Ovary (tissue), 10 donors: Measurements from ENCODE around the gene PROP1. TPM values are rescaled to one million over a fixed set of nuclear protein-coding genes. Genes with fewer than 3 reads are reported as not detected.
"Not testable (repeated sequence)": the region's sequence is repeated elsewhere in the genome, so short reads cannot be mapped to it uniquely, and the experiment has no call there.

ENCODE experiments used
- DNase-seq, 5 donors: peaks; one replicate each; pipeline ENCODE4 v3.0.0-alpha.2; 2019 to 2020
- H3K27ac ChIP-seq, 2 donors: fragments of 200-600 bp; one replicate each; pipeline versions ENCODE4 v1.5.1 to v1.8.0; 2019 to 2022
- H3K27me3 ChIP-seq: fragments of 200-600 bp; one replicate; pipeline ENCODE4 v1.8.0; 2022
- H3K36me3 ChIP-seq: fragments of 200-600 bp; sonication (generic); one replicate; pipeline ENCODE4 v1.5.1; 2019
- H3K4me1 ChIP-seq: one replicate; pipeline ENCODE4 v1.8.1; 2013; ENCODE audit warnings: mild to moderate bottlenecking, moderate library complexity; ENCODE audit not compliant: insufficient read depth
- H3K4me3 ChIP-seq: fragments of 200-600 bp; sonication (generic); one replicate; pipeline ENCODE4 v1.5.1; 2017
- H3K9me3 ChIP-seq, 2 donors: fragments of 200-600 bp in 1 of 2; sonication (generic) in 1 of 2; one replicate each; pipeline versions ENCODE4 v1.5.1 to v1.8.1; 2013 to 2019; ENCODE audit warnings: mild to moderate bottlenecking in 1 of 2, moderate library complexity in 1 of 2
- CTCF ChIP-seq, 3 donors: fragments of 450-650 bp in 2 of 3; fragments of 200-600 bp in 1 of 3; IDR thresholded peaks; one replicate each; pipeline versions ENCODE4 v1.5.1 to v1.8.0; 2016 to 2022; ENCODE audit warnings: antibody characterized with exemption in 3 of 3, mild to moderate bottlenecking in 1 of 3
- EP300 ChIP-seq: sonication (generic); formaldehyde crosslinking; IDR thresholded peaks from one replicate; pipeline ENCODE4 v1.6.1; 2017; ENCODE audit warnings: antibody characterized with exemption
- POLR2A ChIP-seq: fragments of 450-650 bp; IDR thresholded peaks from one replicate; pipeline ENCODE4 v1.6.1; 2017; ENCODE audit warnings: antibody characterized with exemption, mild to moderate bottlenecking, moderate library complexity
- WGBS, 3 donors: extraction: QIAGEN DNeasy Blood & Tissue Kit in 1 of 3; methylation state at CpG; one replicate each; pipeline versions ENCODE4 v1.1.5 to v1.1.7; 2013 to 2017; 5-methylcytosine and 5-hydroxymethylcytosine counted together
- intact Hi-C, 4 donors: fragments of 100-400 bp; cut with DNase I; formaldehyde crosslinking; loops; one replicate each; pipeline versions ENCODE4 v1.11.0 to v1.15.1; 2022 to 2023
- long read RNA-seq, 3 donors: library from polyadenylated mRNA in 2 of 3; unstranded in 2 of 3; transcript quantifications; one replicate each; pipeline ENCODE4 v2.0.0 and lab custom pipeline, GENCODE V29; 2021 to 2026
- polyA plus RNA-seq, 2 donors: library from polyadenylated mRNA; stranded (reverse); fragments of 200-250 nt in 1 of 2; fragments of 350-450 nt in 1 of 2; fragmentation: Illumina TruSeq in 1 of 2; extraction: RNeasy Lipid Tissue Mini Kit (QIAGEN cat#74804) in 1 of 2; gene quantifications; one replicate each; pipeline ENCODE4 v1.2.3, GENCODE V29; 2013 to 2014
- total RNA-seq, 7 donors: library from RNA; depleted of rRNA in 2 of 7; stranded (reverse); fragments of >200 nt in 2 of 7; fragmentation: NEBNext Ultra II Directional in 3 of 7; extraction: Animal tissue kit (Norgen Biotek cat#: 25700) in 3 of 7; gene quantifications; one replicate each; pipeline versions ENCODE4 v1.1.0 to v1.2.4, GENCODE V29; 2016 to 2023
- donor health status: DM: no; HTN: no; CAD: no; lungs with moderate emphysema.
- donor health status: DM: no; HTN: no; CAD: no.
- donor health status: Bipolar disorder and iron deficiency.
- donor health status: DM: yes; HTN: yes; CAD: no.
- donor health status: DM: no; HTN: no; CAD: no.
- donor health status: DM: yes; HTN: yes; CAD: no.

PROP1 gene
- total RNA-seq: not detected
- polyA plus RNA-seq: not detected
- long read RNA-seq, donor 1: 0 reads
- long read RNA-seq, donor 2: 0 reads
- long read RNA-seq, donor 3: 0 reads

- no peak within 1 kb of the TSS for H3K4me3 ChIP-seq
- TF ChIP-seq EP300 (no peak), POLR2A (no peak), CTCF (IDR thresholded peaks at IDR 0.05) (no peak)
- intact Hi-C loops: no loop called here
- no peak within 1 kb of the TSS for H3K27ac ChIP-seq
- H3K27me3 ChIP-seq: no peaks in the 10 kb centered on the region
- H3K4me1 ChIP-seq: no peaks in the 10 kb centered on the region
- no peaks in the 10 kb centered on the region for H3K36me3 ChIP-seq
- no peaks in the 10 kb centered on the region for H3K9me3 ChIP-seq
- DNase-seq: no peak
- WGBS, 3 donors: 48 to 56% (median 49%) methylated on average over 23 of the region's 23 CpGs
Observed at GRCh38 chr5:177995691-177996595, at the start of gene PROP1. TSS of gene PROP1 (minus strand) at chr5:177996242. CDS start at chr5:177995933, 309 bp downstream.

DNA sequence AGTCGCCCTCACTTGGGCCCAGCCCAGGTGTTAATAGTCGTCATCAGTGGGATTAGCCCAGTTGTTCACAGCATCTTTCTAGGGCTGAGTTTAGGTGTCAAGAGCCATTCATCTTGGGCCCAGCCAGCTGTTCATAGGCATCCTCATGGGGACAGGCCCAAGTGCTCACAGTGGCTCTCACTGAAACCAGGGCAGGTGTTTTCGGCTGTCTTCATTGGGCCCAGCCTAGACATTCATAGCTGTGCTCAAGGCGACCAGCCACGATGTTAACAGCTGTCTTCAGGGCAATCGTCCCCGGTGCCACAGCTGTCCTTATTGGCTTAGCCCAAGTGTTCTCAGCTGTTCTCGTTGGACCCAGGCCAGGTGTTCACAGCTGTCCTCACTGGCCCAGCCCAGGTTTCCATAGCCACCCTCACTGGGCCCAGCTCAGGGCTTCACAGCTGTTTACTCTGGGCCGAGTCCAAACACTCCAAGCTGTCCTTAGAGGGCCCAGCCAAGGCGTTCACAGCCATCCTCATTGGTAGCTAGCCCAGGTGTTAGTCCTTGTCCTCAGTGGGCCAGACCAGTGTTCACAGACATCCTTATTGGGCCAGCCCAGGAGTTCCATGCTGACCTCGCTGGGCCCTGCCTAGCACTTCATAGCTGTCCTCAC is 23.5 kb upstream of the PROP1 start:
- intact Hi-C loops, H3K9me3 ChIP-seq, H3K4me1 ChIP-seq, H3K27me3 ChIP-seq, H3K36me3 ChIP-seq, DNase-seq, H3K4me3 ChIP-seq, H3K27ac ChIP-seq: not testable (repeated sequence)
- 50 to 55% methylated on average over 5 to 7 of the region's 11 CpGs; no CpG with 5 or more reads in 1 of the 3 donors for WGBS, 3 donors

DNA sequence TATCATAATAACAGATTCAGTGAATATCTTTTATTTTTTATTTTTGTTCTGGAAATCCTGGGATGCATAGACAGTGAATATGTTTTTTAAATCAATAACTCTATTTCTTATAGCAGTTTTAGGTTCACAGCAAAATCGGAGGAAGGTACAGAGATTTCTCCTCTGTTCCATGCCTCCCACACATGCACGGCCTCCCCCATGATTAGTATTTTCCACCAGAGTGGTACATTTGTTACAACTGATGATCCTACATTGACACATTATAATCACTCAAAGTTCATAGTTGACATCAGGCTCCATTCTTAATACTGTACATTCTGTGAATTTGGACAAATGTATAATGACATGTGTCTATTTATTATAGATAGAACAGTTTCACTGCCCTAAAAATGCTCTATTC is 16.7 kb upstream of the PROP1 start:
- H3K36me3 ChIP-seq, H3K4me1 ChIP-seq, intact Hi-C loops, H3K27me3 ChIP-seq, DNase-seq, H3K9me3 ChIP-seq, H3K4me3 ChIP-seq, H3K27ac ChIP-seq: not testable (repeated sequence)
- WGBS, 3 donors: 50 to 62% (median 55%) methylated on average over 2 of the region's 2 CpGs

DNA sequence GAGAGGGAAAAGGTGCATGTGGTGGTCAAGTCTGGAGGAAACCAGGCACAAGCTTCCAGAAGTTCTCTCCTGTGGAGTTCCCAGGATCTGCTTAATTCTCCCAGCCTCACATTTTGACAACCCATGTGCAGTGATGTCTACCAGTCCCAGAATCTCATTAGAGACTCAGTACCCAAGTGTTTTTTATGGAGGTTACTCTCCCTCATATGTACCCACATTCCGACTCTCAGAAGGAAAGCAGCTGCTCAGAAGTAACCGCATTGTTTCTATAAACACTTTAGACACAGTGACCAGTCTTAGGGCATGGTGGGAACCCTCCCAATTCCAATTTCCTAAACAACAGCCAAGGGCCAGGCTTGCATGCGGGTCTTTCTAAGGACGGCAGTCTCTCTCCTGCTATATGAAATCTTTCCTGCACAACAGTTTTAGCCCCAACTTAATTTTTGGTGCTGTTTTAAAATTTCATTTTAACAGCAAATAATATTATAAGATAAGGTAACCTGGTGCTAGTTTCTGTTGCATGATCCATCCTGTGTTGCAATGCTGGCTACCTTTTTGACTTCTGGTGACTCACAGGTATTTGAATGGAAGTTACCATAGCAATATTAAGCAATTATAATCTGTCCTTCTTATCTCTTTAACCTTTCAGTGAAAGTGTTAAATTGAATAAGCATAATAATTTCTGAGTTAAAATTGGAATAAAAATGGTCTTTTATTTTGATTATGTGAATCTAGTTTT is 15.9 kb upstream of the PROP1 start:
- intact Hi-C loops, H3K4me3 ChIP-seq, H3K27ac ChIP-seq, H3K27me3 ChIP-seq, H3K9me3 ChIP-seq, H3K36me3 ChIP-seq, H3K4me1 ChIP-seq, DNase-seq: not testable (repeated sequence)
- 34 to 68% (median 37%) methylated on average over 3 to 4 of the region's 4 CpGs for WGBS, 3 donors

DNA sequence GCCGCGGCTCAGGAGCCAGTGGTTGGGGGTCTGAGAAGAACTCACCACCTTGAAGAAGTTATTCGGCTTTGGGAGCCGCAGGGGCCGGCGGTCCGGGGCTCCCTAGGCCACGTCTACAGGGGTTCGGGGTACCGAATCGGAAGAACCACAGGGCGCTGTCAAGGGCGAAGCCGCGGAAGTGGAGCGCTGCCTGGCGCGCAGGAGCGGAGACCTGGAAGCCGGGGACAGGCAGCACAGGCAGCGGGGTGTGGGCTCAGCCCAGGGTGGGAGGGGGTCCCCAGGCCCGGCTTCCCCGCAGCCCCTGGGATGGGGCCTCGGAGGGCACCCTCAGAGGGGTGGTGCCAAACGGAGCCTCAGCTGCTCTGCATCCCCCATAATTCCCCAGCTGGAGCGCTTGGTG is 11.2 kb upstream of the PROP1 start:
- H3K27ac ChIP-seq, H3K27me3 ChIP-seq, H3K4me1 ChIP-seq, DNase-seq, H3K4me3 ChIP-seq, H3K36me3 ChIP-seq, H3K9me3 ChIP-seq, intact Hi-C loops: not testable (repeated sequence)
- 14 to 23% (median 20%) methylated on average over 1 to 20 of the region's 26 CpGs for WGBS, 3 donors

- 6 to 21% (median 21%) methylated on average over 9 to 40 of the region's 59 CpGs for WGBS, 3 donors
- H3K4me3 ChIP-seq, H3K36me3 ChIP-seq, H3K27ac ChIP-seq, intact Hi-C loops, H3K4me1 ChIP-seq, H3K9me3 ChIP-seq, H3K27me3 ChIP-seq: not testable (repeated sequence)
- DNase-seq: peak in 1 of 5 donors; percentile 59
Observed at GRCh38 chr5:178006536-178007231, 10.6 kb upstream of the PROP1 start.

DNA sequence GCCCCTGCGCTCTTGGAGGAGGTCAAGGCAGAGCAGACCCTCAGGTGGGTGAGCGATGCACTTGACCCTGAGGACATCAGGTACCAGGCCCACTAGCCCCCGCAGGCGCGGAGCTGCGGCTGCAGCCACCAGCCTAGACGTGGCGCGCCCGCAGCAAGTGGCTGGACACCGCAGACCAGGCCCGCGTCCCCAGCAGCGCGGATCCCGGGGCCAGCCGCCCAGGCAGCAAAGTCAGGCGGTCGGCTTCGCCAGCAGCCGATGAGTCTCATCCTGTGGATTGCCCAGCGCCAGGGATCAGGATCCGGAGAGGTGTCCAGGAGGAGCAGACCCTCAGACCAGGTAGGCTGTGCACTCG is 10.1 kb upstream of the PROP1 start:
- H3K36me3 ChIP-seq, H3K9me3 ChIP-seq, H3K4me3 ChIP-seq, H3K27me3 ChIP-seq, H3K4me1 ChIP-seq, H3K27ac ChIP-seq, intact Hi-C loops, DNase-seq: not testable (repeated sequence)
- WGBS, 3 donors: 0 to 44% methylated on average over 1 of the region's 24 CpGs; no CpG with 5 or more reads in 1 of the 3 donors
